Activated B cell treated with CpG ODN at 0.5 μM for 24 hours (primary cell): ENCODE results near the gene CNIH3. TPM values are rescaled to one million over a fixed set of nuclear protein-coding genes. Genes with fewer than 3 reads are reported as not detected.

Source experiments
- ATAC-seq: fragments of 200-7000 bp; cut with Tn5 transposase; one replicate; pipeline ENCODE4 v1.10.0; 2021; ENCODE audit warnings: low read depth, mild to moderate bottlenecking, moderate library complexity
- CTCF ChIA-PET: fragments of 350-600 bp; sonication (Branson Sonifier 250); formaldehyde crosslinking; loops from one replicate; lab custom pipeline; 2021; ENCODE audit warnings: antibody characterized with exemption; lab: Charles Lee
- POLR2A ChIA-PET: fragments of 350-600 bp; sonication (Branson Sonifier 250); formaldehyde crosslinking; loops from one replicate; lab custom pipeline; 2021; ENCODE audit warnings: antibody characterized with exemption; lab: Charles Lee
- DNase-seq: peaks from one replicate; pipeline ENCODE4 v3.0.0; 2022
- H3K27ac Mint-ChIP-seq: one replicate; pipeline ENCODE4 v1.8.0; 2020; ENCODE audit warnings: mixed read lengths
- H3K27me3 Mint-ChIP-seq: one replicate; pipeline ENCODE4 v1.8.0; 2021; ENCODE audit warnings: mixed read lengths
- H3K36me3 Mint-ChIP-seq: one replicate; pipeline ENCODE4 v1.8.0; 2021; ENCODE audit warnings: low read depth, mixed read lengths
- H3K4me1 Mint-ChIP-seq: one replicate; pipeline ENCODE4 v1.8.0; 2021; ENCODE audit warnings: mixed read lengths
- H3K4me3 Mint-ChIP-seq: one replicate; pipeline ENCODE4 v1.8.0; 2020; ENCODE audit warnings: mild to moderate bottlenecking, mixed read lengths
- H3K9me3 Mint-ChIP-seq: one replicate; pipeline ENCODE4 v1.8.0; 2020; ENCODE audit warnings: mixed read lengths
- CTCF ChIP-seq: fragments of 200-600 bp; IDR thresholded peaks from one replicate; pipeline ENCODE4 v1.8.0; 2022; ENCODE audit warnings: antibody characterized with exemption, mild to moderate bottlenecking
- intact Hi-C: fragments of 100-400 bp; cut with micrococcal nuclease; formaldehyde crosslinking; loops from one replicate; pipeline ENCODE4 v1.15.1; 2024
- total RNA-seq: library from RNA; stranded (reverse); gene quantifications from 2 replicates; pipeline ENCODE4 v1.2.3, GENCODE V29; 2022

Gene CNIH3
- total RNA-seq, 1 donor from 2014 or later, result 1.8 TPM

- H3K27ac Mint-ChIP-seq, result no peak overlapping the region
- ChIA-PET POLR2A (no interaction called here), CTCF (no interaction called here)
- intact Hi-C loops, result no loop called here
- H3K36me3 Mint-ChIP-seq, result no peaks in the 10 kb centered on the region
- H3K9me3 Mint-ChIP-seq, result peaks cover 8% of the 10 kb centered on the region
- DNase-seq, result no peak
- ATAC-seq, result no peak
- TF ChIP-seq CTCF, result no peak
- peaks cover 29% of the 10 kb centered on the region for H3K27me3 Mint-ChIP-seq
- no peak overlapping the region for H3K4me3 Mint-ChIP-seq
- no peaks in the 10 kb centered on the region for H3K4me1 Mint-ChIP-seq
Observed at GRCh38 chr1:224624432-224624831, 8.3 kb downstream of the CNIH3 start.

DNA sequence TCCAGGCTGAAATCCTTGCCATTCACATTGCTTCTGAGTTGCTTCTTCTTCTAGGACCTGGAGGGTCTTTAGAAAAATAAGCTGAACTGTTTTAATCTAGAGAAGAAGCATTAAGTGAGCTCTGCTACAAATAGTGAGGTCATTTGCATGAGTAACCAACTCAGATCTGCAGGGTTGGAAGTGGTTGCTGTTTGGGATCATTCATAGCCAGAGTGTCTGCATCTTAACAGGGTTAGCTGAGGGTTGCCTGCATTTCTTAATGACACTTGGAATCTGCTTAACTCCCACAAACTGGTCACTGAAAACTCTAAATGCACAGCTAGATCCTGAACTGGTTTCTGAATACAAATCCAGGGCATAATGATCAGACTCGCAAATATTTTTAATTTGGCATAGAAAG is 9.9 kb downstream of the CNIH3 start:
- DNase-seq, result no peak
- no peak overlapping the region for H3K4me3 Mint-ChIP-seq
- ATAC-seq, result no peak
- peaks cover 8% of the 10 kb centered on the region for H3K9me3 Mint-ChIP-seq
- H3K27ac Mint-ChIP-seq, result no peak overlapping the region
- H3K4me1 Mint-ChIP-seq, result no peaks in the 10 kb centered on the region
- intact Hi-C loops, result no loop called here
- ChIA-PET POLR2A (no interaction called here), CTCF (no interaction called here)
- TF ChIP-seq CTCF, result no peak
- H3K27me3 Mint-ChIP-seq, result peaks cover 23% of the 10 kb centered on the region
- no peaks in the 10 kb centered on the region for H3K36me3 Mint-ChIP-seq

DNA sequence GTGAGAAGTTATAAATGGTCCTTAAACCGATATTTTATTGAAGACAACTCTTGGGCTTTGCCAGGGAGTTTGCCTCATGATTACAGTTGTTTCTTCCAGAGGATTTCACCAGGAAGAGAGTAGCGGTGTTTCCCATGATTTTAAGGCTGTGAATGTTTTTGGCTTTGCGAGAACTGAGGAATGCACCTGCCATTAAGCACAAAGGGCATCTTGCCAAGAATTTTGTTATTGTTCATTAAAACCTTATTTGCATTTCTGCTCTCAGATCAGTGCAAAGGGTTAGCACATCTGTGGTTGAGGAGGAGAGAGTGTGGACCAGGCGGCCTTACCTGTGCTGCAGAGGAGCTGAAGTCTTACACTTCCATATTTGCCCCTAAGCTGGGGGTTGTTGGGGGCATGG is 13.8 kb downstream of the CNIH3 start:
- Mint-ChIP-seq H3K27me3 (peaks cover 9% of the 10 kb centered on the region), H3K9me3 (no peaks in the 10 kb centered on the region), H3K27ac (no peak overlapping the region), H3K4me1 (no peaks in the 10 kb centered on the region), H3K36me3 (no peaks in the 10 kb centered on the region), H3K4me3 (no peak overlapping the region)
- TF ChIP-seq CTCF, result no peak
- no peak for ATAC-seq
- no peak for DNase-seq
- intact Hi-C loops, result no loop called here
- ChIA-PET CTCF (no interaction called here), POLR2A (no interaction called here)

- no peak for DNase-seq
- CTCF ChIA-PET, result interaction anchor here (0.9 kb wide), 1 partner anchor 13 kb away, joined by 3 read pairs; no protein-coding TSS in a partner anchor
Observed at GRCh38 chr1:224631462-224632115, 15.5 kb downstream of the CNIH3 start.

DNA sequence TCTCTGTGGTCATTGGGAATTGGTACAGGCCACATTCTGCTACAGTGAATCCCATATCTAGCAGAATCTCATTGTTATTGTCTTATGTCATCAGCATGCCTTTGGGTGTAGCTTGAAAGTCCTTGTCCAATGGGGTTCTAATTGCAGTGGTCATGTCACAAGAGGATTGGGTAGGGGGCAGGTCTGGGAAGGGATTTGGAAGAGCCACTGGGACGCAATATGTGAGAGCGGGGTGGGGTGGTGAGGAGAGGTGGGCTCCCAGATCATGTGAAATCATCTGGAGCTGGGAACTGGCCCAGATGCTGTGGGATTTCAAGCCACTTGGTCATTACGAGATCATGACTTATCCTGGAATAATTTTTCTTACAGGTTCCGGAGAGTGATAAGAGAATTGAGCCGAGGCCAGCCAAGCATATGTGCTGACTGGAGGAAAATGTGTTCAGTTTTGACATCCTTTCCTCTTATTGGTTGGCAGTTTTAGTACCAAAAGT is 16.3 kb downstream of the CNIH3 start:
- TF ChIP-seq CTCF, result no peak
- Mint-ChIP-seq H3K4me1 (no peaks in the 10 kb centered on the region), H3K4me3 (no peak overlapping the region), H3K27ac (no peak overlapping the region), H3K9me3 (no peaks in the 10 kb centered on the region), H3K27me3 (peaks cover 7% of the 10 kb centered on the region), H3K36me3 (no peaks in the 10 kb centered on the region)
- ChIA-PET POLR2A (no interaction called here), CTCF (no interaction called here)
- DNase-seq (no peak), ATAC-seq (no peak)
- intact Hi-C loops, result no loop called here

More at GRCh38 chr1:224631462-224632115, 15.5 kb downstream of the CNIH3 start:
- TF ChIP-seq CTCF, result no peak
- no peaks in the 10 kb centered on the region for H3K4me1 Mint-ChIP-seq
- no peak overlapping the region for H3K27ac Mint-ChIP-seq
- no peaks in the 10 kb centered on the region for H3K9me3 Mint-ChIP-seq
- H3K36me3 Mint-ChIP-seq, result no peaks in the 10 kb centered on the region
- POLR2A ChIA-PET, result no interaction called here
- no peak for ATAC-seq
- H3K27me3 Mint-ChIP-seq, result peaks cover 7% of the 10 kb centered on the region
- no peak overlapping the region for H3K4me3 Mint-ChIP-seq
- intact Hi-C loops, result no loop called here
